WTC11 (cell line): ENCODE results near the gene TPBGL.

Experiments
- CREM ChIP-seq: sonication (generic); formaldehyde crosslinking; IDR thresholded peaks from 2 replicates; pipeline ENCODE4 v1.8.1; 2022; ENCODE audit warnings: mild to moderate bottlenecking, missing genetic modification reagents, moderate library complexity
- CTCF ChIP-seq: fragments of 200-600 bp; IDR thresholded peaks from 2 replicates; pipeline ENCODE4 v1.8.0; 2022; ENCODE audit warnings: antibody characterized with exemption
- ESRRA ChIP-seq: sonication (generic); formaldehyde crosslinking; IDR thresholded peaks from 2 replicates; pipeline ENCODE4 v1.8.1; 2022; ENCODE audit warnings: mild to moderate bottlenecking, missing genetic modification reagents, borderline replicate concordance
- FOXK1 ChIP-seq: sonication (generic); formaldehyde crosslinking; IDR thresholded peaks from 2 replicates; pipeline ENCODE4 v1.8.0; 2022; ENCODE audit warnings: mild to moderate bottlenecking, moderate library complexity, missing genetic modification reagents
- GTF2I ChIP-seq: fragments of 250-450 bp; sonication (Bioruptor Pico); conservative IDR thresholded peaks from 2 replicates; pipeline ENCODE4 v1.4.0; 2021; ENCODE audit warnings: mild to moderate bottlenecking
- NR3C1 ChIP-seq: sonication (generic); formaldehyde crosslinking; conservative IDR thresholded peaks from 2 replicates; pipeline ENCODE4 v1.8.1; 2023; ENCODE audit warnings: low read depth, mild to moderate bottlenecking, missing genetic modification reagents
- TP53 ChIP-seq: sonication (generic); formaldehyde crosslinking; IDR thresholded peaks from 2 replicates; pipeline ENCODE4 v1.8.1; 2023; ENCODE audit warnings: mild to moderate bottlenecking, missing genetic modification reagents
- USF2 ChIP-seq: sonication (generic); formaldehyde crosslinking; IDR thresholded peaks from 2 replicates; pipeline ENCODE4 v1.8.1; 2023; ENCODE audit warnings: mild to moderate bottlenecking, missing genetic modification reagents, moderate library complexity
- ZNF138 ChIP-seq: sonication (generic); formaldehyde crosslinking; conservative IDR thresholded peaks from 2 replicates; pipeline ENCODE4 v1.8.1; 2022; ENCODE audit warnings: mild to moderate bottlenecking, moderate library complexity, missing genetic modification reagents
- ZNF416 ChIP-seq: fragments of 250-450 bp; sonication (Bioruptor Pico); IDR thresholded peaks from 2 replicates; pipeline ENCODE4 v1.9.0; 2021; ENCODE audit warnings: mild to moderate bottlenecking, inconsistent platforms
- TF ChIP-seq, protein P1 (sequence below): sonication (generic); formaldehyde crosslinking; IDR thresholded peaks from 2 replicates; pipeline ENCODE4 v1.8.1; 2022; ENCODE audit warnings: low read depth, mild to moderate bottlenecking, moderate library complexity, missing genetic modification reagents, borderline replicate concordance
- TF ChIP-seq, protein P2 (sequence below): sonication (generic); formaldehyde crosslinking; IDR thresholded peaks from 2 replicates; pipeline ENCODE4 v1.8.1; 2022; ENCODE audit warnings: missing genetic modification reagents, borderline replicate concordance

GRCh38 chr11:75195167-75195962, 45.2 kb upstream of the TPBGL start:
- TF ChIP-seq, protein P1, sequence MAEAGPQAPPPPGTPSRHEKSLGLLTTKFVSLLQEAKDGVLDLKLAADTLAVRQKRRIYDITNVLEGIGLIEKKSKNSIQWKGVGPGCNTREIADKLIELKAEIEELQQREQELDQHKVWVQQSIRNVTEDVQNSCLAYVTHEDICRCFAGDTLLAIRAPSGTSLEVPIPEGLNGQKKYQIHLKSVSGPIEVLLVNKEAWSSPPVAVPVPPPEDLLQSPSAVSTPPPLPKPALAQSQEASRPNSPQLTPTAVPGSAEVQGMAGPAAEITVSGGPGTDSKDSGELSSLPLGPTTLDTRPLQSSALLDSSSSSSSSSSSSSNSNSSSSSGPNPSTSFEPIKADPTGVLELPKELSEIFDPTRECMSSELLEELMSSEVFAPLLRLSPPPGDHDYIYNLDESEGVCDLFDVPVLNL (CRISPR knock-in tag): no peak
- TF ChIP-seq CTCF (no peak), USF2 (CRISPR knock-in tag) (no peak), GTF2I (no peak), NR3C1 (no peak), ZNF138 (no peak), ESRRA (CRISPR knock-in tag) (no peak), ZNF416 (CRISPR knock-in tag) (no peak), TP53 (no peak), CREM (CRISPR knock-in tag) (no peak), FOXK1 (no peak)
- TF ChIP-seq, protein P2, sequence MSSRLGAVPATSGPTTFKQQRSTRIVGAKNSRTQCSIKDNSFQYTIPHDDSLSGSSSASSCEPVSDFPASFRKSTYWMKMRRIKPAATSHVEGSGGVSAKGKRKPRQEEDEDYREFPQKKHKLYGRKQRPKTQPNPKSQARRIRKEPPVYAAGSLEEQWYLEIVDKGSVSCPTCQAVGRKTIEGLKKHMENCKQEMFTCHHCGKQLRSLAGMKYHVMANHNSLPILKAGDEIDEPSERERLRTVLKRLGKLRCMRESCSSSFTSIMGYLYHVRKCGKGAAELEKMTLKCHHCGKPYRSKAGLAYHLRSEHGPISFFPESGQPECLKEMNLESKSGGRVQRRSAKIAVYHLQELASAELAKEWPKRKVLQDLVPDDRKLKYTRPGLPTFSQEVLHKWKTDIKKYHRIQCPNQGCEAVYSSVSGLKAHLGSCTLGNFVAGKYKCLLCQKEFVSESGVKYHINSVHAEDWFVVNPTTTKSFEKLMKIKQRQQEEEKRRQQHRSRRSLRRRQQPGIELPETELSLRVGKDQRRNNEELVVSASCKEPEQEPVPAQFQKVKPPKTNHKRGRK (CRISPR knock-in tag): no peak
